ENCODE data around the gene OOSP3. TPM values are rescaled to one million over a fixed set of nuclear protein-coding genes. Genes with fewer than 3 reads are reported as not detected.
"Not testable (repeated sequence)": the region's sequence is repeated elsewhere in the genome, so short reads cannot be mapped to it uniquely, and the experiment has no call there.

Gene OOSP3
- total RNA-seq, 1 donor from 2014 or later: not detected

DNA sequence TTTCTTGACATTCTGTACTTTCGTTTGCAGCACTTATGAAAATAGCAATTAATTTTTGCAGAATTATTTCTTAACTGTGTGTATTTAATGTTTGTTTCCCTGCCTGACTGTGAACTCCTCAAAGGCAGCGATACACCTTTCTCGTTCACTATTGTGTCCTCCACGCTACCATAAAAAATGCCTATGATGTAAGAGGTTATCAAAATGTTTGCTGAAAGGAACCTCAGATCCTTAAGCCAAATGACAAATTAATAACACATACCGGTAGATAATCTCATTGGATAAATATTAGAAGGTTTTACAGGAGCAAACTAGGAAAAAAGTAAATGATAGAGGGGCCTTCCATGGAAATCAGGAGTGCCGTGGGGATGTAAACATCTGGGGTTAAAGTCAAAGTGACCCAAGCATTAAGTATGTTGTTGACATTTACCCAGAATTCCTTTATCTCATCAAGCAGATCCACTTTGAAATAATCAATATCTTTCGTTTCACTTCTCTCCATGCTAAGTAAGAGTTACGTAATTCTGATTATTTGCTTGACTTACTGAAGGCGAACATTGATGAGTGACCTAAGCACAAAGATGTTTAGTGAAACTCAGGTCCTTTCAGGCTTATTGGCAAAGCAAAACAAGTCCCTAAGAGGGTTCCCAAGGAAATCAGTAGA, 2.6 kb upstream of the OOSP3 start:
- intact Hi-C loops (cut with micrococcal nuclease): no loop called here

DNA sequence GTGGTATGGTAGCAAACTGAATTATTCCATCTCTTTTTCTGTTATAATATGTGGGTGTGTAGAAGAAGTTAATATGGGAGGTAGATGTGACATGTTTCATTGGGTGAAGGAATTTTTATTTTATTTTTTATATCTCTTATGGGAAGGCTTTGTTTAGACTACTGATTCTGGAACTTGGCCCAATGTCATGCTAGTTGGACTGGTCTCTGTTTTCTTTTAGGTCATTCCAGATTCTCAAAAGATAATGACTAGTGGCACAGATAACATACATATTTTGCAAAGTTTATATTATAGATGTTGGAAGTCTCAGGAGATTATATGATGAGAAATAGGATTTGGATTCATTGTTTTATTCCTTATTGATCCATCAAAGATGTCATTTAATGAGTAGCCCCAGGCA, 1.3 kb upstream of the OOSP3 start:
- intact Hi-C loops (cut with micrococcal nuclease): no loop called here

DNA sequence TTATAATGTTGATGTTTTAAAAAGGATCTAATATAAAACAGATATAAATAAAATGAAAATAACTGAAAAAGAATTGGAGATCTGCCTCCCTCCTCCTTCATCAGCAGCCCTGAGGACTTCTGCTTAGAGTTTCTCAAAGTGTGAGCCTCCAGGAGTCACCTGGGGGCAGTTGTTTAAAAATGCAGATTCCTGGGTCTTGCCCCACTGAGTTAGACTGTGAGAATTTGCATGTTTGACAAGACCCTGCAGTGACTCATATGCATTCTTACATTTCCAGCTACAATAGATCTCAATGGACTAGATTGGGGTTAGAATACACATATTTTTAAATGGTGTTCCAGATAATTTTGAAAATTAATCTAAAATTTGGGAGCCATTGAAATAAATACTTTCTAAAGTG, 798 bp upstream of the OOSP3 start:
- intact Hi-C loops (cut with micrococcal nuclease): no loop called here

DNA sequence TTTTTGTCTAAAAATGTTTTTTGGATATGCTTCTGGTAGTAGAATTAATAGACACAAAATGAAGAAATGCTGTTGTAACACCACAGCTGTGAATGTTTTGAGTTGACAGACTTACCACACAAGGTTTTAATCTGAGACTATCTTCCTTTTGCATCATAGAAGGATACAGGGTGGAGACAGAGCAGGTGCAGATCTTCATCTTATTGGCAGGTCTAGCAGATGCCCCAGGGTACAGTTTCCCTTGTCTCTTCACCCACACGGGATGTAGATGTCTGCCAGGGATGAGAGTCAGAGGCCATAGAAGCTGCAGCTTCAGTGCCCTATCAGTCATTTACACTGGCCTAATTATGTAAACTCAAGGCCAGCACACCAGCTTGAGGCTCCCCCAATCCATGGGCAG, 985 bp downstream of the OOSP3 start:
- intact Hi-C loops (cut with micrococcal nuclease): no loop called here

DNA sequence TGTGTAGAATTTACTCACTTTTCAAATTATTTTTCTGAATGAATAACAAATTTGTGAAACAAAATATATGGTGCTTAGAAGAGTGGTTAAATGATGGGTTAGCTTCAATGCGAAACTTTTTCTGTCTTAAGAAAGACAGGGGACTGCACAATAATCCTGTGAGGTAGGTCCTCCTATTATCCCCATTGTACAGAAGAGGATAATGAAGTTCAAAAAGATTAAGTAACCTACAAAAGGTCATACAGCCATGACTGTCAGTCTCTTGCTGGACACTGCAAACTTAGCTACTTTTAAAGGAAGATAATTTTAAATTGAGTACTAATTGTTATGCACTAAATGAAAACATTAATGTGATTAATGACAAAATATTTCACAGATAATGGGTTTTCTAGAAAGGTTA, 5.0 kb downstream of the OOSP3 start:
- intact Hi-C loops (cut with micrococcal nuclease): no loop called here

DNA sequence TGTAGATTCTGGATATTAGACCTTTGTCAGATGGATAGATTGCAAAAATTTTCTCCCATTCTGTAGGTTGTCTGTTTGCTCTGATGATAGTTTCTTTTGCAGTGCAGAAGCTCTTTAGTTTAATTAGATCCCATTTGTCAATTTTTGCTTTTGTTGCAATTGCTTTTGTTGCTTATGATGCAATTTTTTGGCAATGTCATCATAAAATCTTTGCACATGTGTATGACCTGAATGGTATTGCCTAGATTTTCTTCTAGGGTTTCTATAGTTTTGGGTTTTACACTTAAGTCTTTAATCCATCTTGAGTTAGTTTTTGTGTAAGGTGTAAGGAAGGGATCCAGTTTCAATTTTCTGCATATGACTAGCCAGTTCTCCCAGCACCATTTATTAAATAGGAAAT, 8.6 kb downstream of the OOSP3 start:
- intact Hi-C loops (cut with micrococcal nuclease): not testable (repeated sequence)

DNA sequence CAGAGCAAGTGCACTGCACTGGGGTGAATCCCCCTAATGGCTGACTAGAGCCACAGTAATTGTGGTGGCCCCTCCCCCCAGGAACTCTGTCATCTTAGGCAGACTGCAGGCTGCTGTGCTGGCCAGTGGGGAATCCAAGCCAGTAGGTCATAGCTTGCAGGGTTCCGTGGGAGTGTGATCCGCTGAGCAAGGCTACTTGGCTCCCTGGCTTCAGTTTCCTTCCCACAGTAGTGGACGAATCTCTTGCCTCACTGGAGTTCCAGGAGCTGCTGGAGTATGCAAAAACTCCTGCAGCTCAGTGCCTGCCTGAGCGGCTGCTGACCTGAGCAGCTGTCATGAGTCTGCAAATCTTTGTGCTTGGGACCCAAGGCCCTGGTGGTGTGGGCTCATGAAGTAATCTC, 13.2 kb downstream of the OOSP3 start:
- intact Hi-C loops (cut with micrococcal nuclease): no loop called here

DNA sequence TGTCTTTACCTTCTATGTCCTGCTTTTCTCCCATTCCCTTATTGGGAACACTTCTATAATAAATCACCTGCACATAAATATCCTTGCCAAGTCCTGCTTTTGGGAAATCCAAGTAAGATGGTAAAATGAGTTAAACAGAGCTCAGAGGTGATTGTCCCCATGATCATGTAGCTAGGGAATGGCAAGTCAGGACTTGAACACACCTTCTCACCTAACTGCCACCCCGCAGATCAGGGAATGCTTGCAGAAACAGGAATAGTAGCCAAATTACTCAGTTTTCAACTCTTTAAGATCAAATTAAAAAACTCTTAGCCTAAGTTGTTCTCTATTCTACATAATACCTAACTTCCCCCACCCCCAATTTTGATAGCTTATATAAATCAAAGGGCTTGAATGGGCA, 16.0 kb downstream of the OOSP3 start:
- intact Hi-C loops (cut with micrococcal nuclease): no loop called here

DNA sequence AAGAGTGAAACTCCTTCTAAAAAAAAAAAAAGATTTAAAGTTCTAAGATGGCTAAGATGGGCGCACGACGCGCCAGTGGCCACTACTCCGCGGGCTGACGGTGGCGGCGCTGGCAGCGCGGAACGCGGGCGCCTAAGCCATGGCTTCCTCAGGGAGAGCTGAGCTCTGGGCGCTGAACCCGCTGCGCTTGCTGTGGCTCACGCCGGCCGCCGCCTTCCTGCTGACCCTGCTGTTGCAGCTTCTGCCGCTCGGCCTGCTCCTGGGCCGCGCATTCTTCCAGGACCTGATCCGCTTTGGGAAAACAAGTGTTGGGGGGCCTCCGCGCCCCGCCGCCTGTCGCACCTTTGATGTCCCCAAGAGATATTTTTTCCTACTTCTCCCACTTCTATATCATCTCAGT, 19.5 kb downstream of the OOSP3 start:
- intact Hi-C loops (cut with micrococcal nuclease): no loop called here

DNA sequence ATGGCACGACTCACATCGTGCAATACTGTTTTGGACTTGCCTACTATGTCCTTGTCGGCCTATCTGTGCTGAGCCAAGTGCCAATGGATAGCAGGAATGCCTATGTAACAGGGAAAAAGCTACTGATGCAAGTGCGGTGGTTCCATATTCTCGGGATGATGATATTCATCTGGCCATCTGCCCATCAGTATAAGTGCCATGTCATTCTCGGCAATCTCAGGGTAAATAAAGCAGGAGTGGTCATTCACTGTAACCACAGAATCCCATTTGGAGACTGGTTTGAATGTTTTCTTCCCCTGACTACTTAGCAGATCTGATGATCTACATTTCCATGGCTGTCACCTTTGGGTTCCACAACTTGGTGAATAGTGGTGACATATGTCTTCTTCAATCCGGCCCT, 20.1 kb downstream of the OOSP3 start:
- intact Hi-C loops (cut with micrococcal nuclease): no loop called here

DNA sequence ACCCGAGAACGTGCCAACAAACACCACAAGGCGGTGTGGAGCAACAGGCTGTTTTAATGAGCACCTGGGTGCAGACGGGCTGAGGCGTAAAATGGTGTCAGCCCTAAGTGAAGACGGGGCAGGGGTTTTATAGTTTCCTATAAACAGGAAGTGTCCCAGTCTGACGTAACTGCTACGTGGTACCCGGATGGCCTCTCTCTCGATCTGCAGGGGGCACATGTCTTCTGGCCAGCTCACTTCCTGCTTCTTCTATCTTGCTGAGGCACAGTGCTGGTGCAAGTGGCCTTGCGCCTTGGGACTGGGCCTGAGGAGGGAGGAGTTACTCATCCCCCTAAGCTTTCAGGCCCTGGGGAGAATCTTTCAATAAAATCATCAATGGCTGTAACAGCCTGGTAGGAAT, 20.9 kb downstream of the OOSP3 start:
- intact Hi-C loops (cut with micrococcal nuclease): no loop called here

DNA sequence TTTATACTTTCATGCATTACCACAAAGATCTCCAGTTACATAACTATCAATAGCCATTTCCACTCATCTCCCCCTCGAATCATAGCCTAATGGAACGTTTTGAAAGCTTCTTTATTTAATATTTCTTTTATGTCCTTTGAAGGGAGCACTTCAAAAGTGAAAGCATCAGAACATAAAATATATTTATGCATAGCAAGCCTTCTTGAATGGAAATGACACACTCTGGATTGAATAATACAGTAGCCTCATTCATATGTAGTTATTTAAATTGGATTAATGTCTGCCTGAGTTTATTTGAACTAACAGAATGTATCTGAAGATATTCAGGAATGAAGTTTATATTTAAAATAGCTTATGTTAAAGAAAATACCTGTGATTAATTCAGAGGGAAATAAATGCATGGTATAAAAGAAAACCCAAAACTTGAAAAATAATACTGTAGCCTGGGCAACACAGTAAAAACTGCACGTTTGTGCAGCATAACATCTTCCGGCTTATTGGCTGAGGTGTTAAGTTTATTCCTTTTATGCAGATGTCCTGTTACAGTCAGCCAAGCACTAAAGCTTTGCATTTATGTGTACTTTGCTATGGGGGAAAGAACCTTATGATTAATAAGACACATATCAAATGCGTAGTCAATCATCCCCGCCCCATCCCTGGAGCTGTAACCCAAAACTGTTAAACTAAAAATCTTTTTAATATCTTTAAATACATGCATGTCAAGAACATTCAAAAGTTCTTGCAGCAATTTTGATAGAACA, 22.0 kb downstream of the OOSP3 start:
- intact Hi-C loops (cut with micrococcal nuclease): no loop called here

DNA sequence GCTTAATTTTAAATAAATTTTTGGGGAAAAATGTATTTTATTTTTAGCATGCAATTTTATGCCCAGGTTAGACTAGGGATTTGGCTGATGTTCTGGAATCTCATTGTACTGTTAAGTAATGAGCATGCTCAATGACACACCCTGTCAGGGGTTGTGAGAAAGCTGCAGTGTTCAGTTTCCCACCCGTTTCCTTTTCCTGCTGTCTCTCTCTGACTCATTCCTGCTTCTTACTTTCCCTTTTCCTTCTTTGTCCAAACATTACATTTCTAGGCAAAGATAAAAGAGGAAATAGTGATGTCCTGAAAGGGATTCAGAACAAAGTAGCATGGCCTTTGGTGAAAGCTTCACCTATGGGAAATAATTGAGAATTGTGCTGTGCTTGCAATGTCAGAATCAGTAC, 22.7 kb downstream of the OOSP3 start:
- intact Hi-C loops (cut with micrococcal nuclease): no loop called here

DNA sequence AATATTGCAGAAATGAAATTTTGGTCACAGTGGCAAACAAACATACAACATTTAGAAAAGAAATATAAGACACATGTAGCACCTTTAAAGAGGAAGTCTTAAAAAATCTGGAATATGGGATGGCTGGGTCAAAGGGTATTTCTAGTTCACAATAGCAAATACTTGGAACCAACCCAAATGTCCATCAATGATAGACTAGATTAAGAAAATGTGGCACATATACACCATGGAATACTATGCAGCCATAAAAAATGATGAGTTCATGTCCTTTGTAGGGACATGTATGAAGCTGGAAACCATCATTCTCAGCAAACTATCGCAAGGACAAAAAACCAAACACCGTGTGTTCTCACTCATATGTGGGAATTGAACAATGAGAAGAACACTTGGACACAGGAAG, 25.0 kb downstream of the OOSP3 start:
- intact Hi-C loops (cut with micrococcal nuclease): not testable (repeated sequence)

DNA sequence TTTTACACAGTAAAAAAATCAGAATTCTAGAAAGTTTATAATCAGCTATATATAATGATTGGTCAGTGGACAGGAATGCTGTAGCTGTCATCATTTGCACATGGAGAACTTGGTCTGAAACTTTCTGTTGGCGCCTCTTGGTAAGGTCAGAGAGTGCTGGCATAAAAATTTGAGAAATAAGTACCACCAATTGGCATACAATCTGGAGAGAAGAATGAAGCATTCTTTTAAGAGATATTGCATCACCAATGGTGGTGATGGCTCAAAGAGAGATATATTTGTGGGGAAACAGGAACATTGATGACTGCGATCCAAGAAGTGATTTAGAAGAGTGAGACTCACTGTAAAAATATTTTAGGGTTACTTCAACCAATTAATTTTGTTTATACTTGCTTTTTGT, 39.9 kb downstream of the OOSP3 start:
- intact Hi-C loops (cut with micrococcal nuclease): no loop called here

DNA sequence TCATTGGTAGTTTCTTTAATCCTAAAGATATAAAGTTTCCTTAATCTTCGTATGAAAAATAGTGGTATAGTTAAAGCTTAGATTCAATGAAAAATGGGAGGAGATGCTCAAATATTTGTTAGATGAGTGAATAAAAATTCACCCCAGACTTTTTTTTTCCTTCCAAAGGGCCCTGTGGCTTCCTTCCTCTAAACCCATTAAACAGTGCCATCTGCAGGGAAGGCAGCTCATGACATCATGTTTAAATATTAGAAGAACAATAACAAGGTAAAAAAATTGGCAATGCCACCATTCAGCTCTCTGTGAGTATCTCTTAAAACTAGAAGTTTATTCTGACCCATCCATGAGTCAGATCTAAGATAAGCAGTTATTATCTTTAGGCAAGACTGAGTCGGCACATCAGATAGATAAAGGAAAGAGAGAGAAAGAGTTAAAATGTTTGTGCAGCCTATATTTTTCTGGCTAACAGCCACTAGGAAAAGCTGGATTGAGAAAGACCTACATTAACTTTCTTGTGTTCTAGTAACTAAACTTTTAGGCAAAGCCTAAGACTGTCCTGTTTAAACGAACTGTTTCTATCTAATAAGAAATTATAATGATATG, 40.5 kb downstream of the OOSP3 start:
- intact Hi-C loops (cut with micrococcal nuclease): loop anchor here (1.0 kb wide), 3 partner anchors 96 to 165 kb away; no protein-coding TSS in a partner anchor

DNA sequence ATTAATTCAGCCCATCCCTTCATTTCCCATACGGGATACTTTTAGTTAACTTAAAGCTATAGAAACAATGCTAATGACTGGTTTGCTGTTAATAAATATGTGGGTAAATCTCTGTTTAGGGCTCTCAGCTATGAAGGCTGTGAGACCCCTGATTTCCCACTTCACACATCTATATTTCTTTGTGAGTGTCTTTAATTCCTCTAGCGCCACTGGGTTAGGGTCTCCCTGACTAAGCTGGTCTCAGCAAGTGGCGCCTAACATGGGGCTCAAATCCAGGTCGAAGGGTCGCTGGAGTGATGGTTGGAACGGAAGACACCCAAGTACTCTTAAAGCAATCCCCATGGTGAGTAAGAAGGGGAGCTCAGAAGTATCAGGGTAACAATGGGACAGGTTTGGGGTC, 45.2 kb downstream of the OOSP3 start:
- intact Hi-C loops (cut with micrococcal nuclease): no loop called here

DNA sequence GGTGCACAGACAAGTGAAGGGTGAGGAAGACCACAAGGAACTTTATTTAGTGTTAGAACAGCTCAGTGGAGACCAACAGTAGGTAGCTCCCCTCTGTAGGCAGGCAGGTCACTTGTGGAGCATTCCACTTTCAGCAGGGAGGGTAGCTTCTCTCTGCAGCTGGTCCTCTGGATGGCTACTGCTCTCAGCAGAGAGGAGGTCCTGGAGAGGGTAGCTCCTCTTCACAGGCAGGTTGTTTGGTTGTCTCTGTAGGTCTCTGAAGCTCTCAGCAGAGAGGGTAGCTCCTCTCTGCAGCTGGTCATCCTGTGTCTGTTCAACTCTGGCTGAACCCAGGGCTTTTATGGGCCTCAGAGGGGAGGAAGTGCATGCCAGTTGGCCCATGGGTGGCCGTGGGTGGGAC, 53.1 kb downstream of the OOSP3 start:
- intact Hi-C loops (cut with micrococcal nuclease): no loop called here

DNA sequence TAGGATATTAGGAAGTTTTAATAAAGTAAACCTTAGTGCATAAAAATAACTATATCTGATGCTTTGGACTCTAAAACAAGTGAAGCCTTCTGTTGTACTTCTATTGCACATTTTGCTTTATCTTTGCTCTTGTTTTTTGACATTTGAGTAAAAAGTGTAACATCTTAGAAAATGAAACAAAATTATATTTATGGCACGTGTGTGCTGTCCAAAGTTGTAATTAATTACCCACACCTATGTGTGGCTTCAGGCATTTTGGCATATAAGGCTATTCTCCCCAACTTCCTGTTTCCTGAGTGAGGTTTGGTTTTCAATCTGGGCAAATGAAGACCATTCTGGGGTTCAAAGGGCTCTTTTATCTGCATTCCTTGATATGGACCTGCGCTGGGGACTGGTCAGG, 59.5 kb downstream of the OOSP3 start, which contains the start of gene OOSP1:
Gene OOSP1 (plus strand): TSS at position 301 of the 400 bp plus-strand sequence. CDS start 23 bp downstream, at position 324.
- intact Hi-C loops (cut with micrococcal nuclease): no loop called here

DNA sequence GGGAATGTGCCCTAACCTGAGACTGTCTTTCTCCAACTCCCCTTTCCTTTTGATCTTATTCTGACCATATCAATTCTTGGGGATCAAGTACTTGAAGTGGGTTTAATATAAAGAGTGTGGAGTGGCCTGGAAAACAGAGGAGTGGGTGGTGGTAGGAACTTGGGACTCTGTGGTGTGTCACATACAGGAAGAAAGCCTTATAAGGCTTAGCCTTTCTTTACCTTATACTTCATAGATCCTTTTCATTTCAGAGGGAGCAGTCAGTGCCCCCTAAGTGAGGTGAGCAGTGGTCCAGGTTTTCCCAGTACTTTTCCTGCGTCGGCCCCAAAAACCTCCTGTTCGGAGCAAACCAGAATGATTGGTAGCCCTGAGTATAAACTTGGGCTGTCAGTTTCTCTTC, 60.1 kb downstream of the OOSP3 start:
- intact Hi-C loops (cut with micrococcal nuclease): no loop called here

DNA sequence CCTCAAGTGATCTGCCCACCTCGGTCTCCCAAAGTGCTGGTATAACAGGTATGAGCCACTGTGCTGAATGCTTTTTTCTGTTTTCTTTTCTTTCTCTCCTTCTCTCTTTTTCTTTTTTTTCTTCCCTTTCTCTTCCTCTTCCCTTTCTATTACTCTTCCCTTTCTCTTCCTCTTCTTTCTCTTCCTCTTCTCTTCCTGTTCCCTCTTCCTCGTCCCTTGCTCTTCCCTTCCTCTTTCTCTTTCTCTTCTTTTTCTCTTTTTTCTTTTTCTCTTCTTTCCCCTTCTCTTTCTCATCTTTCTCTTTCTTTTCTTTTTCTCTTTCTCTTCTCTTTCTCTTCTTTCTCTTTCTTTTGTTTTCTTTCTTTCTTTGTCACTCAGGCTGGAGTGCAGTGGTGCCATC, 60.9 kb downstream of the OOSP3 start:
- intact Hi-C loops (cut with micrococcal nuclease): no loop called here

DNA sequence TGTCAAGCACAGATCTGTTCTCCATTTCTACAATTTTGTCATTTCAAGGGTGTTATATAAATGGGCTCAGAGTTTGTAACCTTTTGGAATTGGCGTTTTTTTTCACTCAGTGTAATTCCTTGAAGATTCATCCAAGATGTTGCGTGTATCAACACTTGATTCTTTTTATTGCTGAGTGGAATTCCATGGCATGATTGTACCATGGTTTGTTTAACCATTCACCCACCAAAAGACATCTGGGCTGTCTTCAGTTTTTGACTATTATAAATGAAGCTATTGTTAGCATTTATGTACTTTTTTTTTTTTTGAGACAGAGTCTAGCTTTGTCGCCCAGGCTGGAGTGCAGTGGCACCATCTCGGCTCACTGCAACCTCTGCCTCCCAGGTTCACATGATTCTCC, 62.5 kb downstream of the OOSP3 start:
- intact Hi-C loops (cut with micrococcal nuclease): no loop called here

Data from T-helper 2 cell treated with Interferon-gamma antibody and Interleukin-4, amounts not matched to agents 100 ng/mL and 5 ng/mL, for 36 hours (primary cell).